Measurements from ENCODE around the gene RIPOR3. TPM values are rescaled to one million over a fixed set of nuclear protein-coding genes. Genes with fewer than 3 reads are reported as not detected.
A peak's percentile ranks its signal among the peaks of the same experiment; 100 is the strongest.
"Not testable (repeated sequence)": the region's sequence is repeated elsewhere in the genome, so short reads cannot be mapped to it uniquely, and the experiment has no call there.

The RIPOR3 gene
- total RNA-seq, 1 experiment from 2014 or later: 0.40 TPM

DNA sequence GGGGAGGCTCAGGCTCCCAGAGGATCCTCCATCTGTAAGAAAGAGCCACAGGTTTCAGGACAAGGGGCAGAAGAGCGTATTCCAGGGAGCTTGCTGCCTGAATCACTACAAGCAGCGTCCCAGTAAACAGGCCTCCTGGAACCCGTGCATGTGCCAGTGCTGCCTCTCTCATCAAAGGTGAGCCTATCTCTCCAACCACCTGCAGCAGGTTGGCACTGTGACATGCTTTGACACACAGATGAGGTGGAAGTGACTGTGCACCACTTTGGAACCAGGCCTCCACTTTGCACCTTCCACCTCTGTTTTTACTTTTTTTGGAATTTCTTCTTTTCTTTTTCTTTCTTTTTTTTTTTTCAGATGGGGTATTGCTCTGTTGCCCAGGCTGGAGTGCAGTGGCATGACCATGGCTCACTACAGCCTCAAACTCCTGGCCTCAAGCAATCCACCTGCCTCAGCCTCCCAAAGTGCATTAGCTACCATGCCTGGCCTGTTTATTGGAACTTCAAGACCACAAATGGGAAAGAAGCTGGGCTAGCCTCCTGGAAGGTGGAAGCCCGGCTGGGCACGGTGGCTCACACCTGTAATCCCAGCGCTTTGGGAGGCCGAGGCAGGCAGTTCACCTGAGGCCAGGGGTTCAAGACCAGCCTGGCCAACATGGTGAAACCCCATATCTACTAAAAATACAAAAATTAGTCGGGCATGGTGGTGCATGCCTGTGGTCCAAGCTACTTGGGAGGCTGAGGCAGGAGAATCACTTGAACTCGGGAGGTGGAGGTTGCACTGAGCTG lies 12.5 kb upstream of the RIPOR3 start:
- not testable (repeated sequence) for DNase-seq (ENCODE audit: low read depth)

- no peak for DNase-seq (ENCODE audit: low read depth)
Observed at GRCh38 chr20:50701041-50701963, 10.0 kb upstream of the RIPOR3 start.

DNA sequence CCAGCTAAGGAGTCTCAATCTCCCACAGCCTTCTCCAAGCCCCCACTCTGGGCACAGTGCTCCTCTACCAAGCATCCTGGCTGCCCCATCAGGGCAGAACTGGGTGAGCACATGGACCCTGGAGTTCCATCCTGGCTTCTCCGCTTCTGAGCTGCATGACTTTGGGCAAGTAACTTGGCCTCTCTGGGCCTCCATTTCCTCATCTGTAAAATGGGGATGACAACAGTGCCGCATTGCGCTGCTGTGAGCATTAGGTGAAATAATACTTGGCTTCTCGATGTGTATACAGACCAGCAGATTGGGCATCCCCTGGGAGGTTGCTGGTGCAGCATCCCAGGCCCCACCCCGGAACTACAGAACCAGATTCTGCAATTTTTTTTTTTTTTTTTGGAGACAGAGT lies 8.3 kb upstream of the RIPOR3 start:
- no peak for DNase-seq (ENCODE audit: low read depth)

DNA sequence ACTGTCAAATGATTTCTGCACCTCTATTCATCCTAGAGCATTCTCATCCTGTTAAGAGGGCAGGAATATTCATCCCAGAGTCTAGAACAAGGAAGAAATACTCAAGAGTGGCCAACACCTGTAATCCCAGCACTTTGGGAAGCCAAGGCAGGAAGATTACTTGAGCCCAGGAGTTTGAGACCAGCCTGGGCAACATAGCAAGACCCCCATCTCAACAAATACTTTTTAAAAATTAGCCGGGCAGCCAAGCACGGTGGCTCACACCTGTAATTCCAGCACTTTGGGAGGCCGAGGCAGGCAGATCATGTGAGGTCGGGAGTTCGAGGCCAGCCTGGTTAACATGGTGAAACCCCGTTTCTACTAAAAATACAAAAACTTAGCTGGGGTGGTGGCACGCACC lies 6.9 kb upstream of the RIPOR3 start:
- not testable (repeated sequence) for DNase-seq (ENCODE audit: low read depth)

DNA sequence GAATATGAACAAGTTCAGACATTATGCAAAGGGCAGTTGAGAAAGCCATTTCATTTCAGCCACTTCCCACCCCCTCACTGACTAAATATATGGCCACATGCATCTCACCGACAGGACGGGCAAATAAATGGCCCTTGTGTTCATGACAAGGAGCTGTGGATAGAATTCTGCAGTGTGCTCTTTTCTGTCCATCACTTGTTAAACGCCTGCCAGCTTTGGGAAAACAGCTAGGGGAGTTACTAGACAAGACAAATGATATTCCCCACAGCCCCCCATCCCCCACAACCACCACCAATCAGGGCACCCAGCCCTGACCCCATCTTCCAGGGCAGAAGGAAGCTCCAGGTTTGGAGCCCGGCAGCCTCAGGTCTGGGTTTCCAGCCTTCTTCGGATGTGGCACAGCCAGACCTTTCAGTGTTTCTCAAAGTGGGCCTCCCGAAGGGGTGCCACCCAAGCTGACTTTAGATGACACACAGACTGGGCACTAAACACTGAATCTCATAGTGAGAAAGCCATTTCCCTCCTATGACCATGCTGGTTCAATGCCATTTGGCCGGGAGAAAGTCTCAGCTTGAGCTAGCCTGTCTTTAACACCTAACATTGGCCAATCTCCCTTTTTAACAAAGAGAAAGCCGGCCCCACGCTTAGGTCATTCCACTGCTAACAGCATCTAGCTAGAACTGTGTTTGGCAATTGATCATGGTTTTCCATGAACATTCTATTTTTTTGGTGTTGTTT lies 4.0 kb upstream of the RIPOR3 start:
- no peak for DNase-seq (ENCODE audit: low read depth)

GRCh38 chr20:50694379-50695134 lies 3.2 kb upstream of the RIPOR3 start:
- DNase-seq (ENCODE audit: low read depth): no peak

GRCh38 chr20:50693001-50693400 lies 1.7 kb upstream of the RIPOR3 start:
- DNase-seq (ENCODE audit: low read depth): no peak

- no peak for DNase-seq (ENCODE audit: low read depth)
Observed at GRCh38 chr20:50692552-50692933, 1.2 kb upstream of the RIPOR3 start.

GRCh38 chr20:50691573-50692551 lies 520 bp upstream of the RIPOR3 start:
- DNase-seq (ENCODE audit: low read depth): peak; percentile 29

DNA sequence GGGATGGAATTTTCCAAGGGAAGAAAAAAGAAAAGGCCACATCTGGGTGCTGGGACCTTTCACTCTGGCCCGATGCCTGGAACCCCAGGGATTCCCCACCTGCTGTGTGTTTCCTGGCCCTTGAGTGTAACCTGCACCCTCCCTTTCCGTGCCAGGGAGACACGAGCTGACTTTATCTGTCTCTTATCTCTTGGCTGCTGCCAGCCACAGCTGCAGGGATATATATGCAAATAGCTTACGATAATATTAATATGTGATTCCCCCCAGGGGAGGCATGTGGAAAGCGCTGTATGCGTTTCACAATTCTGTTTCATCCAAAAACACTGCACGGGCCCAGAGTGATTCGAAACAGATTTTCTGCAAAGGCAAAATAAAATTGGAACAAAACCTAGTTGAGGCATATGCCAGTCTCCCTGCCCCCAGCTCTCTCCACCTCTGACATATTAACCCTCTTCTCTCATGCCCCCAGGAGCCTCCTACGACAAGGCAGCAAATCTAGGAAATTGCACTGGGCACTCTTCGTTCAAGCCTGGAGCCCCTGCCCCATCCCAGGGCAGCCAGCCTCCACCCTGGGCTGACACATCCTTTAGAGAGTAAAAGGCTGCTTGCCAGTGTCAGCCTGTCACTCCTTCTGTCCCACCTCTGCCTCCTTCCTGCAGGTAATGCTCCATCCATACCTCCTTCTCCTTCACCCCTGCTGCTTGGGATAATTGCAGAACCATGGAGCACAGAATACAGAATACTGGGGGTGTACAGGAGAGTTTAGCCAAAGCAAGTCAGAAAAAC lies 1.3 kb downstream of the RIPOR3 start:
- no peak for DNase-seq (ENCODE audit: low read depth)

DNA sequence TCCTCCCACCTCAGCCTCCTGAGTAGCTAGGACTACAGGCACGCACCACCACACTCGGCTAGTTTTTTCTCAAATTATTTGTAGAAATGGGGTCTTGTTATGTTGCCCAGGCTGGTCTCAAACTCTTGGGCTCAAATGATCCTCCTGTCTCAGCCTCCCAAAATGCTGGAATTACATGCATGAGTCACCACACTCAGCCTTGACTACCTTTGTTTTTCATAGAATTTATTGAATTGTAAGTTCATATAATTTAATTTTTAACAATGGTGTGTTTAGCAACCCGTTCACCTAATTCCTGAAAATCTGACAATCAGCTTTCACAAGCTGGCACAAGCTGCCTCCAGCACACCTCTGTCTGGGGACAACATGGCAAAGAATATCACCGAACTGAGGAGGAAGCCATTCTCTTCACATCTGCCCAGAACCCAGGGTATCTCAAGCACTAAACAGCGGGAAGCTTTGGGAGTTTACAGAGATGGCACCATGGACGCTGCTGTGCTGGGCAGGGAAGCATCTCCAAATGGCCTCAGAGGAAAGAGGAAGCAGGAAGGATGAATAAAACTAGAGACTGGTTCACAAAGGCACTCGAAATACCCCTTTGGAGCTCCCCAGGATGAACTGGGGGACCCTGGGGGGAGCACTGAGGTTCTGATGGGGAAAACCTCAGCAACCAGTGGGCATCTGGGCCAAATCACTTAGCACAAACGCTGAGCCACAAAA lies 2.9 kb downstream of the RIPOR3 start:
- no peak for DNase-seq (ENCODE audit: low read depth)

- DNase-seq (ENCODE audit: low read depth): no peak
Observed at GRCh38 chr20:50686821-50687220, 4.5 kb downstream of the RIPOR3 start.

DNA sequence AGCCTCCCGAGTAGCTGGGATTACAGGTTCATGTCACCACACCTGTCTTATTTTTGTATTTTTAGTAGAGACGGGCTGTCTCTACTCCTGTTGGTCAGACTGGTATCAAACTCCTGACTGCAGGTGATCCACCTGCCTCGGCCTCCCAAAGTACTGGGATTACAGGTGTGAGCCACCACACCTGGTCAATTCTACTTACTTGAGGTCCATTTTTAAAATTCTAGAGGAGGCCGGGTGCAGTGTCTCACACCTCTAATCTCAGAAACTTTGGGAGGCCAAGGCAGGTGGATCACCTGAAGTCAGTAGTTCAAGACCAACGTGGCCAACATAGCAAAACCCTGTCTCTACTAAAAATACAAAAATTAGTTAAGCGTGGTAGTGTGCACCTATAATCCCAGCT lies 7.8 kb downstream of the RIPOR3 start:
- no peak for DNase-seq (ENCODE audit: low read depth)

DNA sequence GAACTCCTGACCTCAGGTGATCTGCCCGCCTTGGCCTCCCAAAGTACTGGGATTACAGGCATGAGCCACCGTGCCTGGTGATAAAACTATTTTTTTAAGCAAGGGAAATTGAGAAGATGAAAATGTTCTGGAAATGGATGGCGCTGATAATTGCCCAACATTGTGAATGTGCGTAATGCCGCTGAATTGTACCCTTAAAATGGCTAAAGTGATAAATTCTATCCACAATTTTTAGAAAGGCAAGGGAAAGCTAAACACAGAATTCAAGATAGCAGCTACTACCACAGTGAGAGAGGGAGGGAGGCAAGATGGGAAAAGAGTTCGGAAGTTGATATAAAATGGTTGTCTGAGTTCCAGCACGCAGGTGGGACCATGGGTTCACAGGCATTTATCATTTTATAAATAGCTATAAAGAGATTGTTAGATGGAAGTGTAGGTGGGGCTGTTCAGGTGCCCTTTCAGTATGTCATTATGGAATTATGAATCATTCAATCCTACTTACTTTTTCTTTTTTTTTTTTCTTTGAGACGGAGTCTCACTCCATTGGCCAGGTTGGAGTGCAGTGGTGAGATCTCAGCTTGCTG lies 8.3 kb downstream of the RIPOR3 start:
- no peak for DNase-seq (ENCODE audit: low read depth)

- no peak for DNase-seq (ENCODE audit: low read depth)
Observed at GRCh38 chr20:50682065-50682464, 9.3 kb downstream of the RIPOR3 start.

DNA sequence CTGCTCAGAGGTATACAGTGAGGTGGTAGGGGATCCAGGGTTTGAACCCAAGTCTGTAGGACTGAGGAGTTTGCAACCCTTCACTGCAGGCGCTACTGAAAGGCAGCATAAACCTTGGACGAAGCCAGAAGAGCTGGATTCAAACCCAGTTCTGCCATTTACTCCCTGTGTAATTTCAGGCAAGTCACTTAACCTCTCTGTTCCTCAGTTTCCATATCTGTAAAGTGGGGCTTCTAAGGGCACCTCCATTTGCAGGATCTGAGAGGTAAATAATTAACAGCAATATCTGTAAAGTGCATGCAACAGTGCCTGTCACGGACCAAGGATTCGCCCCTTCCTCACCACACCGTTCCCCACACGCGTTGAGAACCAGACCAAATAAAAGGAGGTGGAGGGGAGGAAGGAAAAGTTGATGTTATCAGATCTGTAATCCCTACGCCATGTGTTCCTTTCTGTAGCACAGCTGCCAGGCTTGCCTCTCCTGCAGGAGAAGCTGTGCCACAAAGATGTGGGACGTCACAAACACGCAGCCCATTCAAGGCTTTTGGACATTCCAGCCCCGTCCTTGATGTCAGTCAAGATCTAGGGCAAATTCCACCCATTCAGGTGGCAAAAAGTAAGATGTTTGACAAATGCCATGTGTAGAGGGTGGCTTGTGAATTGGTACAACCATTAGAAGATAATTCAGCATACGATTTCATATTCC lies 9.8 kb downstream of the RIPOR3 start:
- no peak for DNase-seq (ENCODE audit: low read depth)

- no peak for DNase-seq (ENCODE audit: low read depth)
Observed at GRCh38 chr20:50680105-50680960, 11.0 kb downstream of the RIPOR3 start.
